AML-193 (cell line): Measurements from ENCODE around the gene HAT1.
"Not testable (repeated sequence)": the region's sequence is repeated elsewhere in the genome, so short reads cannot be mapped to it uniquely, and the experiment has no call there.

Source experiments
- DNase-seq, 2 experiments: peaks; one replicate each; lab custom pipeline; 2025; lab: John Stamatoyannopoulos, UW

The HAT1 gene

GRCh38 chr2:171972329-171972982 lies 50.2 kb downstream of the HAT1 start:
- no peak for DNase-seq

GRCh38 chr2:171979103-171979502 lies 56.8 kb downstream of the HAT1 start:
- DNase-seq, result no peak

- DNase-seq, result not testable (repeated sequence)
Observed at GRCh38 chr2:171983924-171984323, 61.7 kb downstream of the HAT1 start.

- DNase-seq, result no peak
Observed at GRCh38 chr2:171985076-171985475, 62.8 kb downstream of the HAT1 start.

- DNase-seq, result no peak
Observed at GRCh38 chr2:171986778-171987177, 64.5 kb downstream of the HAT1 start.

GRCh38 chr2:171991027-171991426 lies 68.8 kb downstream of the HAT1 start:
- DNase-seq, result no peak

- no peak for DNase-seq
Observed at GRCh38 chr2:171995586-171995985, 73.3 kb downstream of the HAT1 start.

- no peak for DNase-seq
Observed at GRCh38 chr2:171996021-171996420, 73.8 kb downstream of the HAT1 start.

GRCh38 chr2:171997031-171997430 lies 74.8 kb downstream of the HAT1 start:
- not testable (repeated sequence) for DNase-seq

GRCh38 chr2:171999161-171999560 lies 76.9 kb downstream of the HAT1 start:
- peak in 1 of 2 experiments; percentile 15 for DNase-seq

- peak; percentile 85 to 88 for DNase-seq
Observed at GRCh38 chr2:171999604-172000469, 77.6 kb downstream of the HAT1 start, which contains the start of gene METAP1D. METAP1D (plus strand) TSS chr2:171999953; CDS start chr2:171999970, 17 bp downstream.

GRCh38 chr2:172000696-172001361 lies 78.6 kb downstream of the HAT1 start:
- DNase-seq, result no peak

- no peak for DNase-seq
Observed at GRCh38 chr2:172007372-172007771, 85.1 kb downstream of the HAT1 start.

GRCh38 chr2:172009823-172010222 lies 87.6 kb downstream of the HAT1 start:
- DNase-seq, result no peak

GRCh38 chr2:172011812-172012575 lies 89.7 kb downstream of the HAT1 start:
- DNase-seq, result peak; percentile 62 to 70

- DNase-seq, result no peak
Observed at GRCh38 chr2:172012677-172013391, 90.6 kb downstream of the HAT1 start.

- peak; percentile 66 to 72 for DNase-seq
Observed at GRCh38 chr2:172013396-172013795, 91.1 kb downstream of the HAT1 start.

GRCh38 chr2:172021074-172021931 lies 99.0 kb downstream of the HAT1 start:
- DNase-seq, result no peak

- DNase-seq, result no peak
Observed at GRCh38 chr2:172021955-172022354, 99.7 kb downstream of the HAT1 start.

- no peak for DNase-seq
Observed at GRCh38 chr2:172031536-172031935, 109.3 kb downstream of the HAT1 start.
